Keratinocyte (primary cell): ENCODE measurements around the gene WDFY2. TPM values are rescaled to one million over a fixed set of nuclear protein-coding genes. Genes with fewer than 3 reads are reported as not detected.

ENCODE experiments used
- DNase-seq: peaks from one replicate; pipeline ENCODE4 v3.0.0-alpha.2; 2011; ENCODE audit warnings: low read depth, missing footprints, low spot score
- FAIRE-seq: peaks from 2 replicates; lab custom pipeline; 2011; peaks lifted over from hg19 to GRCh38; lab: Jason Lieb, UNC
- H2AFZ ChIP-seq: 2 replicates; pipeline ENCODE4 v1.6.0; 2012; ENCODE audit warnings: low read length, control low read depth, inconsistent platforms; ENCODE audit not compliant: control insufficient read depth
- H3K27ac ChIP-seq: 2 replicates; pipeline ENCODE4 v1.5.1; 2011; ENCODE audit warnings: low read length; ENCODE audit not compliant: control insufficient read depth, insufficient read depth
- H3K27me3 ChIP-seq: 3 replicates; pipeline ENCODE4 v1.6.0; 2011; ENCODE audit warnings: low read length; ENCODE audit not compliant: control insufficient read depth, insufficient read depth; ENCODE audit errors: extremely low read depth
- H3K36me3 ChIP-seq, 2 experiments: 2 replicates in 1 of 2; 3 replicates in 1 of 2; pipeline ENCODE4 v1.5.1; 2011; ENCODE audit warnings: low read length in 2 of 2, mild to moderate bottlenecking in 1 of 2; ENCODE audit not compliant: control insufficient read depth in 2 of 2, insufficient read depth in 2 of 2; ENCODE audit errors: extremely low read depth in 1 of 2
- H3K4me1 ChIP-seq: 3 replicates; pipeline ENCODE4 v1.5.1; 2011; ENCODE audit warnings: low read length; ENCODE audit not compliant: control insufficient read depth, insufficient read depth; ENCODE audit errors: extremely low read depth
- H3K4me2 ChIP-seq: 3 replicates; pipeline ENCODE4 v1.6.0; 2011; ENCODE audit warnings: low read depth, low read length; ENCODE audit not compliant: control insufficient read depth, insufficient read depth; ENCODE audit errors: extremely low read depth
- H3K4me3 ChIP-seq, 3 experiments: fragments of 200-600 bp in 1 of 3; sonication (generic) in 1 of 3; 2 replicates in 2 of 3; 3 replicates in 1 of 3; pipeline ENCODE4 v1.5.1; 2011 to 2016; ENCODE audit warnings: low read length in 3 of 3, mild to moderate bottlenecking in 3 of 3, control low read depth in 2 of 3, inconsistent platforms in 1 of 3, low read depth in 1 of 3, mixed read lengths in 1 of 3, mixed run types in 1 of 3, moderate library complexity in 1 of 3; ENCODE audit not compliant: control insufficient read depth in 2 of 3, insufficient read depth in 2 of 3; ENCODE audit errors: extremely low read depth in 1 of 3
- H3K79me2 ChIP-seq: 2 replicates; pipeline ENCODE4 v1.6.0; 2012; ENCODE audit warnings: low read length; ENCODE audit not compliant: control insufficient read depth, insufficient read depth
- H3K9ac ChIP-seq: 3 replicates; pipeline ENCODE4 v1.6.0; 2011; ENCODE audit warnings: low read length; ENCODE audit not compliant: control insufficient read depth, insufficient read depth; ENCODE audit errors: extremely low read depth
- H3K9me1 ChIP-seq: 3 replicates; pipeline ENCODE4 v1.6.0; 2011; ENCODE audit warnings: low read length; ENCODE audit not compliant: control insufficient read depth, insufficient read depth; ENCODE audit errors: extremely low read depth
- H3K9me3 ChIP-seq: 2 replicates; pipeline ENCODE4 v1.5.1; 2012; ENCODE audit warnings: low read depth, low read length; ENCODE audit not compliant: control insufficient read depth
- H4K20me1 ChIP-seq: 3 replicates; pipeline ENCODE4 v1.6.0; 2011; ENCODE audit warnings: low read length; ENCODE audit not compliant: control insufficient read depth, insufficient read depth; ENCODE audit errors: extremely low read depth
- CTCF ChIP-seq, 3 experiments: IDR thresholded peaks in 1 of 3; conservative IDR thresholded peaks in 1 of 3; optimal IDR thresholded peaks in 1 of 3; 2 replicates in 2 of 3; 3 replicates in 1 of 3; pipeline versions ENCODE3 to v1.5.1; 2011; ENCODE audit warnings: low read length in 3 of 3, mild to moderate bottlenecking in 3 of 3, moderate library complexity in 2 of 3, control low read depth in 1 of 3, inconsistent platforms in 1 of 3; ENCODE audit not compliant: insufficient read depth in 2 of 3; ENCODE audit errors: extremely low read depth in 1 of 3
- EZH2 ChIP-seq: IDR thresholded peaks from one replicate; pipeline ENCODE4 v1.6.1; 2012; ENCODE audit warnings: inconsistent platforms, mild to moderate bottlenecking, low read length, moderate library complexity
- dilution Hi-C: fragments of 300-500 bp; cut with MboI; formaldehyde crosslinking; loops from one replicate; pipeline ENCODE4 v1.7.0; 2020; ENCODE audit warnings: low sequenced_read_pairs; ENCODE audit not compliant: extremely low pct_ligation_motif_present
- polyA plus RNA-seq, 5 experiments: library from polyadenylated mRNA; depleted of rRNA in 3 of 5; stranded (reverse) in 3 of 5; stranded (forward) in 1 of 5; unstranded in 1 of 5; fragments of >200 nt; gene quantifications; 1 replicate in 1 of 5; 2 replicates in 3 of 5; 3 replicates in 1 of 5; pipeline versions ENCODE4 v1.2.1 to v1.2.3, GENCODE V29; 2011 to 2012; ENCODE audit warnings: missing spikeins in 2 of 5, low read depth in 1 of 5, low replicate concordance in 1 of 5

WDFY2 gene
- polyA plus RNA-seq, 1 donor (not counting 4 experiments of a cell fraction or from before 2014, with no cell fraction given), result 18.6 TPM

DNA sequence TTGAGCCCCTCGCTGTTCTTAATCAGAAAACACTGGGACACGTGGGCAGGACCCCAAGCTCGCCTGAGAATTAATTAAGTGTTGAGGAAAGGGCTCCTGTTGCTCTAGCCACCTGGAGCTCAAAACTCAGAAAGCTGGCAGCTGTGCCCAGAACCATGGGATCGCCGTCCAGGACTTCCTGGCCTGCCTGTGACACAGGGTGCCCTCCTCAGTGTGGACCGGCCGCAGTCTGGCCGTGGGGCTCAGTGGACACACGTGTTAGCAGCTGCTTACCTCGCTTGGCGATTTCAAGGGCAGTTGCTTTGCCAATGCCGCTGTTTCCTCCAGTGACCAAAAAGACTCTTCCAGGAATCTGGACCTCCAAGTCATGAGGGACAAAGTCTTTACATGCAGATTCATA lies 215.0 kb downstream of the WDFY2 start:
- TF ChIP-seq EZH2 (no peak), CTCF (optimal IDR thresholded peaks at IDR 0.05 in 1 of 3, IDR thresholded peaks at IDR 0.05 in 1 of 3, conservative IDR thresholded peaks at IDR 0.05 in 1 of 3; ENCODE audit: extremely low read depth in 1 of 3, insufficient read depth in 2 of 3, low read length in 3 of 3) (no peak)
- dilution Hi-C loops, result no loop called here
- H3K4me3 ChIP-seq, result no peak overlapping the region
- H3K9me3 ChIP-seq, result no peaks in the 10 kb centered on the region
- no peak overlapping the region for H3K4me2 ChIP-seq
- H3K27ac ChIP-seq, result no peak overlapping the region
- no peaks in the 10 kb centered on the region for H3K27me3 ChIP-seq
- no peaks in the 10 kb centered on the region for H3K36me3 ChIP-seq
- DNase-seq (no peak), FAIRE-seq (no peak)
- H4K20me1 ChIP-seq, result no peaks in the 10 kb centered on the region
- no peaks in the 10 kb centered on the region for H3K9me1 ChIP-seq
- no peaks in the 10 kb centered on the region for H3K79me2 ChIP-seq
- no peak overlapping the region for H3K9ac ChIP-seq
- no peak overlapping the region for H2AFZ ChIP-seq
- H3K4me1 ChIP-seq, result peaks cover 20% of the 10 kb centered on the region

DNA sequence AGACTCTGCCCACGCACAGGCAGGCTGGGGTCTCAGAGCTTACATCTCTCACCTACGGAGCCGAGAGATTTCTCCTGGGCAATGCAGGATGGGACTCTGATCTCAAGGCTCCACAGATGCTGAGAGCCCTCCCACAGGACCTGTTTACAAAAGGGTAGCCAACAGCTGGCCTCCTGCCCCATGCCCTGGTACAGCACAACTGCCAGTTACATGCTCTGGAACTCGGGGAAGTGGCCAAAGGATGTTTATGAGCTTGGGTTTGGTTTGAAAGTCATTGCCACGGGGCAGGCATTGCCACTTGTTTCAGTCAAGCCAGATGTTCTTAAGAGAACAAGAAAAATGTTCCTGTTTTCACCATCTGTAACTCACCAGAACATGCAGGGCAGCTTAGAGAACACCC lies 216.2 kb downstream of the WDFY2 start:
- Histone ChIP-seq H3K36me3 (no peaks in the 10 kb centered on the region), H3K4me3 (no peak overlapping the region), H2AFZ (no peak overlapping the region), H3K79me2 (no peaks in the 10 kb centered on the region), H3K9me3 (no peaks in the 10 kb centered on the region), H3K27me3 (no peaks in the 10 kb centered on the region), H3K4me2 (no peak overlapping the region), H4K20me1 (no peaks in the 10 kb centered on the region), H3K9me1 (no peaks in the 10 kb centered on the region), H3K9ac (no peak overlapping the region), H3K4me1 (peaks cover 25% of the 10 kb centered on the region), H3K27ac (no peak overlapping the region)
- DNase-seq (no peak), FAIRE-seq (no peak)
- TF ChIP-seq CTCF (optimal IDR thresholded peaks at IDR 0.05 in 1 of 3, IDR thresholded peaks at IDR 0.05 in 1 of 3, conservative IDR thresholded peaks at IDR 0.05 in 1 of 3; ENCODE audit: extremely low read depth in 1 of 3, insufficient read depth in 2 of 3, low read length in 3 of 3) (no peak), EZH2 (no peak)
- dilution Hi-C loops, result no loop called here
